Measurements from ENCODE around the gene CACNA2D2. TPM values are rescaled to one million over a fixed set of nuclear protein-coding genes. Genes with fewer than 3 reads are reported as not detected.
A peak's percentile ranks its signal among the peaks of the same experiment; 100 is the strongest.

The CACNA2D2 gene
- total and polyA plus RNA-seq, 5 donors = 8.7 to 56.1 (median 40.0) TPM

- no peak for ATAC-seq
- intact Hi-C loops (cut with DNase I) = no loop called here
- H3K27ac ChIP-seq (ENCODE audit: low read length) = no peak overlapping the region
- H3K9me3 ChIP-seq (ENCODE audit: control insufficient read depth, low read length) = no peaks in the 10 kb centered on the region
- peaks cover 11% of the 10 kb centered on the region for H3K4me1 ChIP-seq (ENCODE audit: control insufficient read depth, insufficient read depth, low read length)
- 86% methylated on average over 5 of the region's 5 CpGs for whole genome bisulfite sequencing
- peak in 1 of 3 donors; percentile 10 for DNase-seq
- H3K27me3 ChIP-seq (ENCODE audit: control insufficient read depth, insufficient read depth) = no peaks in the 10 kb centered on the region
- H3K4me3 ChIP-seq (ENCODE audit: low read length) = no peak overlapping the region
These were observed 59.2 kb downstream of the CACNA2D2 start for GRCh38 chr3:50444213-50444612.

GRCh38 chr3:50442945-50443579, 60.4 kb downstream of the CACNA2D2 start:
- H3K27ac ChIP-seq (ENCODE audit: low read length) = peak overlapping the region; percentile 69
- peaks cover 11% of the 10 kb centered on the region for H3K4me1 ChIP-seq (ENCODE audit: control insufficient read depth, insufficient read depth, low read length)
- intact Hi-C loops (cut with DNase I) = no loop called here
- no peaks in the 10 kb centered on the region for H3K9me3 ChIP-seq (ENCODE audit: control insufficient read depth, low read length)
- WGBS = 49% methylated on average over 21 of the region's 21 CpGs
- DNase-seq (peak in 2 of 3 donors; percentile 51 to 72), ATAC-seq (peak; percentile 52 to 68)
- H3K27me3 ChIP-seq (ENCODE audit: control insufficient read depth, insufficient read depth) = no peaks in the 10 kb centered on the region
- H3K4me3 ChIP-seq (ENCODE audit: low read length) = no peak overlapping the region

GRCh38 chr3:50441424-50442217, 61.8 kb downstream of the CACNA2D2 start:
- WGBS = 36% methylated on average over 7 of the region's 7 CpGs
- intact Hi-C loops (cut with DNase I) = no loop called here
- peak in 2 of 3 donors; percentile 77 to 83 for DNase-seq

GRCh38 chr3:50436114-50436674, 67.2 kb downstream of the CACNA2D2 start:
- WGBS = 21% methylated on average over 5 of the region's 5 CpGs
- Histone ChIP-seq H3K27me3 (ENCODE audit: control insufficient read depth, insufficient read depth) (no peaks in the 10 kb centered on the region), H3K4me1 (ENCODE audit: control insufficient read depth, insufficient read depth, low read length) (peaks cover 2% of the 10 kb centered on the region), H3K27ac (ENCODE audit: low read length) (peak overlapping the region; percentile 77), H3K9me3 (ENCODE audit: control insufficient read depth, low read length) (no peaks in the 10 kb centered on the region), H3K4me3 (ENCODE audit: low read length) (no peak overlapping the region)
- DNase-seq = peak; percentile 54 to 90 (median 88)
- intact Hi-C loops (cut with DNase I) = loop anchor here (2.0 to 10.0 kb wide), 4 partner anchors 69 to 107 kb away; partner anchors contain the start of gene CACNA2D2 (in 1 of the 4)
- ATAC-seq = peak; percentile 72 to 79

More at GRCh38 chr3:50441424-50442217, 61.8 kb downstream of the CACNA2D2 start:
- Histone ChIP-seq H3K4me1 (ENCODE audit: control insufficient read depth, insufficient read depth, low read length) (peaks cover 11% of the 10 kb centered on the region), H3K9me3 (ENCODE audit: control insufficient read depth, low read length) (no peaks in the 10 kb centered on the region), H3K27me3 (ENCODE audit: control insufficient read depth, insufficient read depth) (no peaks in the 10 kb centered on the region), H3K27ac (ENCODE audit: low read length) (no peak overlapping the region), H3K4me3 (ENCODE audit: low read length) (no peak overlapping the region)
- ATAC-seq = peak; percentile 7 to 10

- no peak overlapping the region for H3K4me3 ChIP-seq (ENCODE audit: low read length)
- ATAC-seq (peak in 1 of 2 donors; percentile 19), DNase-seq (no peak)
- WGBS = 19% methylated on average over 12 of the region's 12 CpGs
- peak overlapping the region; percentile 22 for H3K27ac ChIP-seq (ENCODE audit: low read length)
- H3K9me3 ChIP-seq (ENCODE audit: control insufficient read depth, low read length) = no peaks in the 10 kb centered on the region
- no peaks in the 10 kb centered on the region for H3K27me3 ChIP-seq (ENCODE audit: control insufficient read depth, insufficient read depth)
- peaks cover 2% of the 10 kb centered on the region for H3K4me1 ChIP-seq (ENCODE audit: control insufficient read depth, insufficient read depth, low read length)
- intact Hi-C loops (cut with DNase I) = loop anchor here (2.0 to 10.0 kb wide), 4 partner anchors 69 to 107 kb away; partner anchors contain the start of gene CACNA2D2 (in 1 of the 4)
These were observed 67.9 kb downstream of the CACNA2D2 start for GRCh38 chr3:50435371-50436113.

- DNase-seq (no peak), ATAC-seq (no peak)
- no peaks in the 10 kb centered on the region for H3K27me3 ChIP-seq (ENCODE audit: control insufficient read depth, insufficient read depth)
- peaks cover 2% of the 10 kb centered on the region for H3K4me1 ChIP-seq (ENCODE audit: control insufficient read depth, insufficient read depth, low read length)
- H3K4me3 ChIP-seq (ENCODE audit: low read length) = no peak overlapping the region
- H3K27ac ChIP-seq (ENCODE audit: low read length) = no peak overlapping the region
- 67% methylated on average over 5 of the region's 5 CpGs for WGBS
- no peaks in the 10 kb centered on the region for H3K9me3 ChIP-seq (ENCODE audit: control insufficient read depth, low read length)
- intact Hi-C loops (cut with DNase I) = loop anchor here in 3 of 4 donors (10.0 kb wide), 2 partner anchors 71 to 81 kb away; partner anchors contain the start of gene CACNA2D2 (in 1 of the 3)
These were observed 69.5 kb downstream of the CACNA2D2 start for GRCh38 chr3:50433954-50434353.

GRCh38 chr3:50430950-50431435, 72.4 kb downstream of the CACNA2D2 start:
- Histone ChIP-seq H3K27ac (ENCODE audit: low read length) (no peak overlapping the region), H3K4me3 (ENCODE audit: low read length) (no peak overlapping the region), H3K9me3 (ENCODE audit: control insufficient read depth, low read length) (no peaks in the 10 kb centered on the region), H3K4me1 (ENCODE audit: control insufficient read depth, insufficient read depth, low read length) (peaks cover 2% of the 10 kb centered on the region), H3K27me3 (ENCODE audit: control insufficient read depth, insufficient read depth) (no peaks in the 10 kb centered on the region)
- WGBS = 43% methylated on average over 4 of the region's 4 CpGs
- ATAC-seq = no peak
- DNase-seq = no peak
- intact Hi-C loops (cut with DNase I) = loop anchor here in 3 of 4 donors (10.0 kb wide), 2 partner anchors 74 to 84 kb away; partner anchors contain the start of gene CACNA2D2 (in 1 of the 3)

GRCh38 chr3:50430191-50430590, 73.2 kb downstream of the CACNA2D2 start:
- Histone ChIP-seq H3K27me3 (ENCODE audit: control insufficient read depth, insufficient read depth) (no peaks in the 10 kb centered on the region), H3K4me1 (ENCODE audit: control insufficient read depth, insufficient read depth, low read length) (peaks cover 2% of the 10 kb centered on the region), H3K4me3 (ENCODE audit: low read length) (no peak overlapping the region), H3K9me3 (ENCODE audit: control insufficient read depth, low read length) (no peaks in the 10 kb centered on the region), H3K27ac (ENCODE audit: low read length) (no peak overlapping the region)
- intact Hi-C loops (cut with DNase I) = loop anchor here in 3 of 4 donors (10.0 kb wide), 2 partner anchors 75 to 85 kb away; partner anchors contain the start of gene CACNA2D2 (in 1 of the 3)
- no peak for DNase-seq
- no peak for ATAC-seq
- 88% methylated on average over 4 of the region's 4 CpGs for WGBS

GRCh38 chr3:50428007-50428633, 75.3 kb downstream of the CACNA2D2 start:
- ATAC-seq = no peak
- Histone ChIP-seq H3K27me3 (ENCODE audit: control insufficient read depth, insufficient read depth) (no peaks in the 10 kb centered on the region), H3K4me1 (ENCODE audit: control insufficient read depth, insufficient read depth, low read length) (no peaks in the 10 kb centered on the region), H3K4me3 (ENCODE audit: low read length) (no peak overlapping the region), H3K27ac (ENCODE audit: low read length) (no peak overlapping the region), H3K9me3 (ENCODE audit: control insufficient read depth, low read length) (no peaks in the 10 kb centered on the region)
- no peak for DNase-seq
- WGBS = 58% methylated on average over 9 of the region's 9 CpGs
- intact Hi-C loops (cut with DNase I) = no loop called here

GRCh38 chr3:50427217-50427616, 76.2 kb downstream of the CACNA2D2 start:
- Histone ChIP-seq H3K4me1 (ENCODE audit: control insufficient read depth, insufficient read depth, low read length) (no peaks in the 10 kb centered on the region), H3K27ac (ENCODE audit: low read length) (no peak overlapping the region), H3K9me3 (ENCODE audit: control insufficient read depth, low read length) (no peaks in the 10 kb centered on the region), H3K4me3 (ENCODE audit: low read length) (no peak overlapping the region), H3K27me3 (ENCODE audit: control insufficient read depth, insufficient read depth) (no peaks in the 10 kb centered on the region)
- DNase-seq (no peak), ATAC-seq (no peak)
- intact Hi-C loops (cut with DNase I) = no loop called here
- 91% methylated on average over 13 of the region's 13 CpGs for WGBS
